Stimulated activated CD4-positive, alpha-beta T cell treated with anti-CD3 and anti-CD28 coated beads, Interleukin-2, amount 100 ng/mL, for 4 hours (primary cell): ENCODE measurements around the gene SEMA3F.
"Not testable (repeated sequence)": the region's sequence is repeated elsewhere in the genome, so short reads cannot be mapped to it uniquely, and the experiment has no call there.

Source experiments
- DNase-seq: peaks from one replicate; pipeline ENCODE4 v3.0.0-alpha.2; 2020; ENCODE audit warnings: low read depth

The SEMA3F gene

DNA sequence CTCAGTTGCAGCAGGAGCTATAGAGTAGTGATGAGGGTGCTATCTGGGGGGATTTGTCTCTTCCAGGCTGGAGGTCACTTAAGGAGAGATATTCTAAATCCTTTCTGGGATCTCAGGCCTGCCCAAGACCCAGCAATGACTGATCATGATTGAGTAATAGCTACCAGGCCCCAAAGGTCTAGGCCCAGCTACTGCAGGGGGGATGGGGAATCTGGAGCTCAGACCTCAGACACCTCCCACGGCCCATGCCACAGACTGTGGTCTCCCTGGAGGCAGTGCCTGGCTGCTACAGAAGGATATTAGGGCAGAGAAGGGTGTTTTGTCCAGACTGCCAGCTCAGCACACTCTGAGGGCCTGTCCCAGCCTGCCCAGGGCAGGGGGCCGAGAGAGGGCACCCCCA, 56.8 kb downstream of the SEMA3F start:
- no peak for DNase-seq

DNA sequence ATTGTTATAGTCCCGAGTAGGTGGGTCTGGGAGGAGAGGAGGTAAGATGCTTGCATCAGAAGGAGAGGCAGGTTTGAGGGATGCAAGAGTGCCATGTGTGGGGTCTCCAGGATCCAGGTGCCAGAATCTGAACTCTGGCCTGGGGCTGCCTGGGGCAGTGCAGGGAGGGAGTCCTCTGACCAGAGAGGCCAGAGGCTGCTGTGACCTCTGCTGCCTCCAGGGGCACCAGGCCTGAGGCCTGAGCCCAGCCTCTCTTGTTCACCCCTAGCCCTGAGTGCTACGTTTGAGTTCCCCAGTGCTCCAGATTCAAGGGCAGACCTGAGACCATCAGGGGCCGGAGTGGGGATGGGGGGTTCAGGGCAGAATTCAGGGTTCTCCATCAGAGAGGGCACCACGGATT, 57.4 kb downstream of the SEMA3F start:
- DNase-seq: no peak

GRCh38 chr3:50212971-50213370, 57.8 kb downstream of the SEMA3F start:
- DNase-seq: no peak

GRCh38 chr3:50213373-50213772, 58.2 kb downstream of the SEMA3F start:
- DNase-seq: no peak

GRCh38 chr3:50214824-50215223, 59.7 kb downstream of the SEMA3F start:
- no peak for DNase-seq

- DNase-seq: no peak
Measured at GRCh38 chr3:50215529-50215928, 60.4 kb downstream of the SEMA3F start.

DNA sequence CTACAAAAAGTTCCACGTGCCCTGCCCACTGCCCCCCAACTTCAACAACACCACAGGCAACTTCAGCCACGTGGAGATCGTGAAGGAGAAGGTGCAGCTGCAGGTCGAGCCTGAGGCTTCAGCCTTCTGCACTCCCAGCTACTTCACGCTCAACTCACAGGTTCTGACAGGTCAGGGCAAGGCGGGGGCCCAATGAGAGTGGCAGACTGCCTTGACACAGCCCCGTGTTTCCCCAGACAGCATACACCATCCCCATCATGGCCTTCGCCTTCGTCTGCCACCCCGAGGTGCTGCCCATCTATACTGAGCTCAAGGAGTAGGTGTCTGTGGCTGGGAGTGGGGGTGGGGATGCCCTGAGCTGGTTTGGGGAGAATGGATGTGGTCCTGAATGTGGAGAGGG, 62.6 kb downstream of the SEMA3F start:
- no peak for DNase-seq

DNA sequence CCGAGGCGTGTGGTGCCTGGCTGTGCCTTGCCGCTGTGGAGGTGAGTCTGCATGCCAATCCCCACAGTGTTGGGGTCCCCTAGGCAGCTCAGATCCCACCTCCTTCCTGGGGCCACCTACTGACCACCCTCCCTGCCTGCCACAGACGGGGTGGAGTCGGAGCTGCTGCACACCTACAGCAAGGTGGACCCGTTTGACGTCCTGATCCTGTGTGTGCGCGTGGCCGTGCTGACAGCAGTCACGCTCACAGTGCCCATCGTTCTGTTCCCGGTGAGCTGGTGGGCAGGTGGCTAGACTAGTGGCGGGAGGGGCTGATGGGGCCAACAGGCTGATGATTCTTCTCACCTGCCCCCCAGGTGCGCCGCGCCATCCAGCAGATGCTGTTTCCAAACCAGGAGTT, 63.3 kb downstream of the SEMA3F start:
- DNase-seq: no peak

- no peak for DNase-seq
Measured at GRCh38 chr3:50219285-50219684, 64.2 kb downstream of the SEMA3F start.

- no peak for DNase-seq
Measured at GRCh38 chr3:50220109-50220508, 65.0 kb downstream of the SEMA3F start.

- DNase-seq: no peak
Measured at GRCh38 chr3:50221051-50221410, 65.9 kb downstream of the SEMA3F start.

DNA sequence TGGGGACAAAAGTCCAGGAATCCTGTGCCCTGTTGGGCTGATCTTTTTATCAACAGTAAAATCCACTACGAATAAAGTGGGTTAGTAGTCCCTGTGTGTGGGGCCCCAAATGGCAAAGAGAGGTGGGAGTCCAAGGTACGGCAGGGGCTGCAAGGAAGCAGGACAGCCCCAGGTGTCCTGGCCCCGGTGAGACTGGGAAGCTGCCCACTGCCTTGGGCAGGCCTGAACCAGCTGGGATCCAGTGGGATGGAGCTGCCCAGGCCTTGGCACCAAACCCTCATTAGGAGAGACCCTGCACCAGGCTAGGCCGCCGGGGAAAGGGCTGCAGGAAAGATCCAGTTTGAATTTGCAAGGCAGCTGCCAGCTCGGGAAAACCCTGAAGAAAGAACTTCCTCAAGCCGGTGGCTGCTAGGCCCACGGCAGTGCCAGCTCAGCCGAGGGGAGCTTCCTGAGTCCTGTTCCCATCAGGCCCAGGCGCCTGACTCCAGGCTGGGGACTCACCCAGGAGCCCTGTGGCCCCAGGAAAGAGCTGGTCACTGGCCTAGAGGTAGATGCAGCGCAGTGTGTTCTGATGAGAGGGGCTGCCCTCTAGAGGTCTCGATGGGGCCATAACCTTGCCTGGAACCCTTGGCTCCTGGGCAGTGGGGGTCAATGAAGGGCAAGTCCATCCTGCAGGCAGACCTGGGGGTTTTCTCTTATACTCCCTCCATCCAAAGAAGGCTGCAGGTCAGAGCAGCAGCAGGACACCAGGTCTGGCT, 66.5 kb downstream of the SEMA3F start:
- DNase-seq: no peak

- DNase-seq: no peak
Measured at GRCh38 chr3:50222169-50222528, 67.0 kb downstream of the SEMA3F start.

DNA sequence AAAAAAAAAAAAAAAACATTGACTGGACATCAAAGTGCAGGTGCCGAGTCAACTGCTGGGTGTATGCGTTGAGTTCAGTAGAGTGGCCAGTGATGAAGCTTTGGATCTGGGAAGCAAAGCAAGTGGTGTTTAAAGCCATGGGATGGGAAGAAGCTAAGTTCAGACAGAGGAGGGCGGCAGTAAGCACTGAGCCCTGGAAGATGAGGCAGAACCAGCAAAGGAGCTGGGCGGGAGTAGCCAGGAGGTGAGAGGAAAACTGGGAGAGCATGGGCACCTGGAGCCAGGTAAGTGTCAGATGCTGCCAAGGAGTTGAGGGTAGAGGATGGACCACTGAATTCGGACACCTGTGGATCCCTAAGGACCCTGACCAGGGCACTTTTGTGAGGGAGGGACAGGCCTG, 69.5 kb downstream of the SEMA3F start:
- DNase-seq: no peak

- DNase-seq: no peak
Measured at GRCh38 chr3:50226888-50227389, 71.8 kb downstream of the SEMA3F start.

DNA sequence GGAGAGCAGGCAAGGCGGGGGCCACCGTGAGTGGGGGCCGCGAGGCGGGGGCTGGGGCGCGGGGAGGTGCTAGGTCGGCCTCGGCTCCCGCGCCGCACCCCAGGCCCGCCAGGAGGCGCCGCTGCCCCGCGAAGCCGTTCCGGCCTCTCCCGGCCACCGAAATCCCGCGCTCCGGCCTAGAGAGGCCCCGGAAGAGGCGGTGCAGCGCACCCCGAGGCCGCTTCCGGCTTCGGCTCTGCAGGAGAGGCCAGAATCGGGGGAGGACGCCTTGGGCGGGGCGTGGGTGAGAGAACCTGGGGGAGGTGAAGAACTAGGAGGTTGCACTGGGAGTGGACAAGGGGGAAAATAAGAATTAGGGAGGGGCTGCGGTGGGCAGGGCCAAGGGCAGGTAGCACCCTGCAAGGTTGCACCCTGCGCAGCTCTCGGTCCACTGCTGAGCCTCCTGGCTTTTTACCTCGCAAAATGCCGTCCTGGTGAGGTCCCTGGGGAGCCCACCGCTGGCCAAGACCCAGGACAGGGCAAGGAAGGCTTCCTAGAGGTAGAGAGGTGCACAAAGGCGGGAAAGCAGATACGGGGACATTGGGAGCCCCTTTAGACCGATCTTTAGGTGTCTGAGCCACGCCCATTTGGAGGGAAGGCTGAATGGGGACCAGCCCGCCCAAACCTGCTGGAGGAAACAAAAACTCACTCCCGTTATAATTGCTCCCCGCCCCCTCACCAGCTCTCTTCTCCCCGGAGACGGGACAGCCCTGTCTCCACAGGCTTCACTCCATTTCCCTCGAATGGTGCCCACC, 72.5 kb downstream of the SEMA3F start:
- DNase-seq: peak; percentile 80

GRCh38 chr3:50228184-50228763, 73.2 kb downstream of the SEMA3F start:
- not testable (repeated sequence) for DNase-seq

DNA sequence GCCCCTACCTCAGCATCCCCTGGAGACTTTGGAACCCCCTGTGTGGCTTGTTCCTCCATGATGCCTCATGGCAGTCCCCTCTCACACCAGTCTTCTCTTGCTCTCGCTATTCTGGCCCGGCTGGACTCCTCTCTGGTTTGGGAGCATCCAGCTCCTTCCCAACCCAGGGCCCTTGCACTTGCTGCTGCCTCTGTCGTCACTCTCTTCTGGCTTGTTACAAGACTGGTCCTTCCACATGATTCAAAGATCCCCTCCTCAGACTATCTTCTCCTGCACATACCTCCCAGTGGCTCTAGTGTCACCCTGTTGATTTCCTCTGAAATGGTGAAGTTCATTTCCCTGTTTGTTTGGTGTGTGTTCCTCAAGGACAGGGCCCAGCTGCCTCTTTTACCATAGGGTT, 74.4 kb downstream of the SEMA3F start:
- DNase-seq: no peak

DNA sequence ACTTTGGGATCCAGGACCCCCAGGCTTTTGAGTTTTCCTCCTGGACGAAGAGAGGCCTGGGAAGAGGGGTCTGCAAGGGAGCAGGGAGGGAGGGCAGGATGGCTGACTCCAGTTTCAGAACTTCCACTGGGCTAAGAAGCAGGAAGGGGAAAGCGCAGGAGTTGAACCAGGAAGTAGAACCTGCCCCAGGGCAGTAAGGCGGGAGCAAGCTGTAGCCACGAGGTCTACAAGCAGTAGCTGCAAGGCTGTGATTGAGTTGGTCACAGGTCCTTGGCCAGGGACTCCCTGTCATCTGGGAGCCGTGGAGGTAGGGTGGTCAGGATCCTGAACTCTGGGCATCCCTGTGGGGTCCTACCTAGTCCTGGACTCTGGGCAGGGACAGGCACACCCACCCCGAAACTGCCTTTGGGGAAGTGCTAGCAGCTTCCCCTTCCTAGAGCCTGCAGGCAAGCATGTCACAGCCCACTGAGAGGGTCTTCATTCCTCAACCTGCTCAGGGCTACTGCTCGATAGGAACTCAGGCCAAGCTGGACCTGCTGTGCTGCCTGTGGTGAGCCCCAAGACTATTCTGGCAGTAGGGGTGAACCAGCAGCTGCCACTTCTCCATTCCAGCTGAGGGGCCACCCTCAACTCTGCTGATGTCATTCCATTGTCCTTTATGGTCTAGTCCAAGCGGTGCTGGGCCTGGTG, 75.1 kb downstream of the SEMA3F start:
- no peak for DNase-seq

DNA sequence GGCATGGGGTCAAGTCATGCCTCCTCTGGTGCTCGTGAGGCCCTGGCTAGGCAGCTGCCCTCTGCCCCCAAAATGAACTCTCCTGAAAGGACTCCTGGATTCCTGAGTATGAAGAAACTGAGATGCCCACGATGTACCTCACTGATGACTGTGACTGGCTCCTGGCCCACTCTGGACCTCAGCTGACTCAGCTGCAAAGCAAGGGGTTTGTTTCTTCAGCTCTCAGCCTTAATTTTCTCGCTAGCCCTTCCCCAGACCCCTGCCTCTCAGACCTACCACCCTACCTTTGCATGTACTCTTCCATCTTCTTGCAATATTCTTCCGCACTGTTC, 75.6 kb downstream of the SEMA3F start:
- DNase-seq: no peak

GRCh38 chr3:50231581-50231980, 76.5 kb downstream of the SEMA3F start:
- no peak for DNase-seq

- DNase-seq: no peak
Measured at GRCh38 chr3:50232303-50232702, 77.2 kb downstream of the SEMA3F start.

- DNase-seq: no peak
Measured at GRCh38 chr3:50233176-50233575, 78.1 kb downstream of the SEMA3F start.
